C4-2B (cell line): ENCODE data around the gene NCMAP.
"Not testable (repeated sequence)": the region's sequence is repeated elsewhere in the genome, so short reads cannot be mapped to it uniquely, and the experiment has no call there.

Source experiments
- H3K27ac ChIP-seq: fragments of 450-650 bp; 2 replicates; pipeline ENCODE4 v1.5.1; 2017
- CTCF ChIP-seq: fragments of 450-650 bp; conservative IDR thresholded peaks from 2 replicates; pipeline ENCODE4 v1.5.1; 2017; ENCODE audit warnings: mild to moderate bottlenecking
- ZFX ChIP-seq: fragments of 450-650 bp; IDR thresholded peaks from 2 replicates; pipeline ENCODE4 v1.6.1; 2017

Gene NCMAP

GRCh38 chr1:24545662-24546061, 10.2 kb upstream of the NCMAP start:
- TF ChIP-seq CTCF (no peak), ZFX (no peak)
- no peak overlapping the region for H3K27ac ChIP-seq

GRCh38 chr1:24547195-24547594, 8.7 kb upstream of the NCMAP start:
- no peak overlapping the region for H3K27ac ChIP-seq
- TF ChIP-seq CTCF (no peak), ZFX (no peak)

- TF ChIP-seq ZFX (no peak), CTCF (no peak)
- H3K27ac ChIP-seq = no peak overlapping the region
Measured at GRCh38 chr1:24548070-24548469, 7.8 kb upstream of the NCMAP start.

GRCh38 chr1:24549210-24549609, 6.7 kb upstream of the NCMAP start:
- H3K27ac ChIP-seq = not testable (repeated sequence)

GRCh38 chr1:24551290-24551959, 4.5 kb upstream of the NCMAP start:
- no peak overlapping the region for H3K27ac ChIP-seq
- TF ChIP-seq ZFX (no peak), CTCF (no peak)

- H3K27ac ChIP-seq = no peak overlapping the region
Measured at GRCh38 chr1:24551960-24552571, 3.8 kb upstream of the NCMAP start.

GRCh38 chr1:24553931-24554330, 2.0 kb upstream of the NCMAP start:
- TF ChIP-seq ZFX (no peak), CTCF (no peak)
- no peak overlapping the region for H3K27ac ChIP-seq

More at GRCh38 chr1:24551960-24552571, 3.8 kb upstream of the NCMAP start:
- TF ChIP-seq ZFX = no peak

GRCh38 chr1:24554714-24555113, 1.2 kb upstream of the NCMAP start:
- no peak for TF ChIP-seq CTCF
- no peak for TF ChIP-seq ZFX

More at GRCh38 chr1:24554714-24555113, 1.2 kb upstream of the NCMAP start:
- no peak overlapping the region for H3K27ac ChIP-seq
